BLaER1 treated with 17β-estradiol and CSF1 and Interleukin-3, amounts not matched to agents 10 nM and 100 nM (cell line): ENCODE results near the gene ELOVL7.

Source experiments
- H3K27ac ChIP-seq, 11 experiments: shearing (Covaris generic); formaldehyde crosslinking; 2 replicates each; pipeline ENCODE4 v1.8.1; 2022
- H3K27me3 ChIP-seq, 11 experiments: shearing (Covaris generic); formaldehyde crosslinking; 2 replicates each; pipeline ENCODE4 v1.8.1; 2022
- H3K36me3 ChIP-seq, 11 experiments: shearing (Covaris generic); formaldehyde crosslinking; 2 replicates each; pipeline ENCODE4 v1.8.1; 2022
- H3K4me1 ChIP-seq, 10 experiments: shearing (Covaris generic); formaldehyde crosslinking; 2 replicates each; pipeline ENCODE4 v1.8.1; 2022
- H3K4me2 ChIP-seq, 11 experiments: shearing (Covaris generic); formaldehyde crosslinking; 2 replicates each; pipeline ENCODE4 v1.8.1; 2022
- H3K4me3 ChIP-seq, 10 experiments: shearing (Covaris generic); formaldehyde crosslinking; 2 replicates each; pipeline ENCODE4 v1.8.1; 2022
- H3K9ac ChIP-seq, 11 experiments: shearing (Covaris generic); formaldehyde crosslinking; 2 replicates each; pipeline ENCODE4 v1.8.1; 2022
- H3K9me3 ChIP-seq, 11 experiments: shearing (Covaris generic); formaldehyde crosslinking; replicated peaks in 1 of 11; 2 replicates each; pipeline ENCODE4 v1.8.1; 2022
- H4K20me1 ChIP-seq, 11 experiments: shearing (Covaris generic); formaldehyde crosslinking; 2 replicates each; pipeline ENCODE4 v1.8.1; 2022
- Cebpa-rat ChIP-seq, 11 experiments: shearing (Covaris generic); IDR thresholded peaks; 2 replicates each; pipeline ENCODE4 v1.8.1; 2022

ELOVL7 gene

DNA sequence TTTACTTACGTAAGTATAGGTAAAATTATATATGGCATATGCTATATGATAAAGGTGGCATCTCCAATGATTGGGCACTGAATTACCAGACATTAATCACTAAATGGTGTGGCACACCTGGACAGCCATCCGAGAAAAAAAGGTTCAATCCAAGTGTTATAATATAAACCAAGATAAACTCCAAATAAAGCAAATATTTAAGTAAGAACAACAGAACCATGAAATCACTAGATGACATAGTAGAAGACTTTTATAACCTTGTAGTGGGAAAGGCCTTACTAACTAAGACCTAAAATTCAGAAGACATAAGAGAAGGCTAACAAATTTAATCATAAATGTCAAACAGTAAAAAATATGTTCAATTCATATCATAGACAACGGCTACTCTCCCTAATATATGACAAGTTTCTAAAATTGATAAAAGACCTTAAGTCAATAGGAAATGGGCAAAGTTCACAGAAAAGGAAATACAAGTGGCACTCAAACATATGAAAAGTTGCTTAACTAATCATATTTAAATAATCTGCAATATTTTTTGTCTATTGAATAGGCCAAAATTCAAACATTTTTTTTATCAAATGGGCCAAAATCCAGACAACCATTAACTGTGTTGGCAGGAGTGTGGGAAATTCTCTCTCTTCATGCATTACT, 55.1 kb downstream of the ELOVL7 start:
- Histone ChIP-seq H3K4me1 (no peaks in the 10 kb centered on the region), H3K36me3 (no peaks in the 10 kb centered on the region), H3K9me3 (no peaks in the 10 kb centered on the region), H3K27ac (no peak overlapping the region), H3K4me3 (no peak overlapping the region), H3K9ac (no peak overlapping the region), H3K27me3 (no peaks in the 10 kb centered on the region), H3K4me2 (no peak overlapping the region), H4K20me1 (no peaks in the 10 kb centered on the region)
- no peak for TF ChIP-seq Cebpa-rat (IDR thresholded peaks at IDR 0.05)

DNA sequence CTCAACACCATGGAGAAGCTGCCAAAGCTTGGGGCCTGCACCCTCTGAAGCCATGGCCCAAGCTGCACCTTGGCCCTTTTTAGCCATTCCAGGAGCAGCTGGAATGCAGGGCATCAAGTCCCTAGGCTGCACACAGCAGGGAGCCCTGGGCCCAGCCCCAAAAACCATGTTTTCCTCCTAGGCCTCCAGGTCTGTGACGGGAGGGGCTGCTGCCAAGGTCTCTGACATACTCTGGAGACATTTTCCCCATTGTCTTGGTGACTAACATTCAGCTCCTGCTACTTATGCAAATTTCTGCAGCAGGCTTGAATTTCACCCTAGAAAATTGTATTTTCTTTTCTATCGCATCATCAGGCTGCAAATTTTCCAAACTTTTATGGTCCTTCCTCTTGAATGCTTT, 64.6 kb downstream of the ELOVL7 start:
- Histone ChIP-seq H4K20me1 (no peaks in the 10 kb centered on the region), H3K9ac (no peak overlapping the region), H3K27me3 (no peaks in the 10 kb centered on the region), H3K4me1 (no peaks in the 10 kb centered on the region), H3K9me3 (peaks cover 6 to 18% (median 7%) of the 10 kb centered on the region in 11 experiments; a peak in 12 of 22 replicates), H3K4me2 (no peak overlapping the region), H3K4me3 (no peak overlapping the region), H3K27ac (no peak overlapping the region), H3K36me3 (no peaks in the 10 kb centered on the region)
- no peak for TF ChIP-seq Cebpa-rat (IDR thresholded peaks at IDR 0.05)

DNA sequence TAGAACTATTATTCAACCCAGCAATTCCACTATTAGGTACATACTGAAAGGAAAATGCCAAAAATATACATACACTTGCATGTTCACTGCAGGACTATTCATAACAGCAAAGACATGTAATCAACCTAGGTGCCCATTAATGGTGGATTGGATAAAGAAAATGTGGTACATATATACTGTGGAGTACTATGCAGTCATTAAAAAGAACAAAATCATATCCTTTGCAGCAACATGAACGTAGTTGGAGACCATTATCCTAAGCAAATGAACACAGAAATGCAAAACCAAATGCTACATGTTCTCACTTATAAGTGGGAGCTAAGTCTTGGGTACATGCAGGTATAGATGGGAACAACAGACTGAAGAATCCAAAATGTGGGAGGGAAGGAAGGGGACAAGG, 67.7 kb downstream of the ELOVL7 start:
- no peaks in the 10 kb centered on the region for H3K36me3 ChIP-seq
- H3K4me3 ChIP-seq, result no peak overlapping the region
- H3K27ac ChIP-seq, result no peak overlapping the region
- H3K27me3 ChIP-seq, result no peaks in the 10 kb centered on the region
- H3K4me1 ChIP-seq, result no peaks in the 10 kb centered on the region
- H3K9ac ChIP-seq, result no peak overlapping the region
- H3K9me3 ChIP-seq, result peaks cover 6 to 24% (median 11%) of the 10 kb centered on the region in 11 experiments; a peak in 12 of 22 replicates
- H4K20me1 ChIP-seq, result no peaks in the 10 kb centered on the region
- TF ChIP-seq Cebpa-rat (IDR thresholded peaks at IDR 0.05), result no peak
- H3K4me2 ChIP-seq, result no peak overlapping the region

DNA sequence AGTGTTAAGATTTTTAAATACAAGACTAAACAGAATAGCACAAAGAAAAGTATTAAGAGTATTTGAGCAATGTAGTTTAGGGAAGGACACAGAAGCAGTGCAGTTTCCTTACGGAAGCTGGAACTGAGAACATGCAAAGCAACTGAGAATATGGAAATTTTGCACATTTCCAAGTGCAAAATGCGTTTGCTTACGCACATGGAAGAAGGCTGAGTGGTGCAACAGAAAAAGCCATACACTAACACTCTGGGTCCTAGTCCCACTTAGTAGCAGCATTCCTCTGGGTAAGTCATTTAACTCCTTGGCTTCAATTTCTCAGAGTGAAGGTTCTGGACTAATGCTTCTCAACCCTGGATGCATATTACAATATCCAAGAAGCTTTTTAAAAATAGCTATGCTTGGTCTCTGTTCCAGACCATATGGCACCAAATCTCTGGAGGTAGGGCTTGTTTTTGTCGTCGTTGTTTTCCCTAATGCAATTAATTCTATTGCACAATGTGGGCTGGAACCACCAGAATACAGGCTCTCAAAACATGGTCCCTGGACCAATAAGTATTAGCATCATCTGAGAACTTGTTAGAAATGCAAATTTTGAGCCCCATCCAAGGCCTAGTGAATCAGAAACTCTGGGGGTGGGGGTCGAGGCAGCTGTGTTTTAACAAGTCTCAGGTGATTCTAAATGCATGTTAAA, 78.9 kb downstream of the ELOVL7 start:
- Histone ChIP-seq H3K9ac (no peak overlapping the region), H3K9me3 (no peaks in the 10 kb centered on the region), H4K20me1 (no peaks in the 10 kb centered on the region), H3K4me3 (no peak overlapping the region), H3K27ac (no peak overlapping the region), H3K27me3 (no peaks in the 10 kb centered on the region), H3K36me3 (no peaks in the 10 kb centered on the region), H3K4me2 (no peak overlapping the region), H3K4me1 (no peaks in the 10 kb centered on the region)
- no peak for TF ChIP-seq Cebpa-rat (IDR thresholded peaks at IDR 0.05)

DNA sequence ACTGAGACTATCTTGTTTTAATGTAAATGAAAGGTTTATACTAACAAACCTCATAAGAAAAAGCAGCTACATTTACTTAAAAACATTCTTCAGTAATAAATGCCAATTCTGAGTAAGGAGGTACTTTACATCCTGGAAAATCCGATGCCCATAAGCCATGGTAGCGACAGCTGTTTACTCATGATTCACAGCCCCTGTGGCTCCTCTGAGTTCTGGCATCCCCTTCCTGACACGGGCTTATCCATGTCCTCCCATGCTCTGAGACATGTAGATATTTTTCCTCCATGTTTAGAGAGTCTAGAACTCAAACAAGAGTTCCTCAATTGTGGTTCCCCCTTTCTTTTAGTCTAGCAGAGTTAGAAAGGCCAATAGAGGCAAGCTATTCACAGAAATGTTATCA, 81.0 kb downstream of the ELOVL7 start:
- no peaks in the 10 kb centered on the region for H4K20me1 ChIP-seq
- no peak overlapping the region for H3K4me2 ChIP-seq
- H3K27ac ChIP-seq, result no peak overlapping the region
- H3K4me1 ChIP-seq, result no peaks in the 10 kb centered on the region
- no peak overlapping the region for H3K4me3 ChIP-seq
- H3K36me3 ChIP-seq, result no peaks in the 10 kb centered on the region
- H3K9me3 ChIP-seq, result no peaks in the 10 kb centered on the region
- no peaks in the 10 kb centered on the region for H3K27me3 ChIP-seq
- H3K9ac ChIP-seq, result no peak overlapping the region
- no peak for TF ChIP-seq Cebpa-rat (IDR thresholded peaks at IDR 0.05)

DNA sequence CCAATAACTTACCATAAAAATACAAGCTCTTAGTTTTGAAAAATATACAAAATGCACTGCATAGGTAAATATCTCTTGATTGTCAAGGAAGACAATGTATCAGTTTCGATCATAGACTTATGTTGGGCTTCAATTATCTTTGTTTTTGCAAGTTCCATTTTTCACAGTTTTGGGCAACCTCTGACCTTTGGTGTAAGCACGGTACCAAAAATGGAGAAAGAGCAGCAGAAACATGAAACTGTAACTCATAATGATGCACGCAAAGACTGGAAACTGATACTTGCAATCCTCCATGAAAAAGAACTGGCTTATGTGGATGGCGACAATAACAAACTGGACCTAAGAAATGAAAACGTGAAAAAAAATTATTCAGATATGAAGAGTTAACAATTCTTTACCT, 89.6 kb downstream of the ELOVL7 start:
- no peak overlapping the region for H3K9ac ChIP-seq
- no peak overlapping the region for H3K27ac ChIP-seq
- no peaks in the 10 kb centered on the region for H3K9me3 ChIP-seq
- H3K27me3 ChIP-seq, result no peaks in the 10 kb centered on the region
- H3K4me3 ChIP-seq, result no peak overlapping the region
- TF ChIP-seq Cebpa-rat (IDR thresholded peaks at IDR 0.05), result no peak
- no peaks in the 10 kb centered on the region for H4K20me1 ChIP-seq
- no peak overlapping the region for H3K4me2 ChIP-seq
- no peaks in the 10 kb centered on the region for H3K36me3 ChIP-seq
- no peaks in the 10 kb centered on the region for H3K4me1 ChIP-seq

DNA sequence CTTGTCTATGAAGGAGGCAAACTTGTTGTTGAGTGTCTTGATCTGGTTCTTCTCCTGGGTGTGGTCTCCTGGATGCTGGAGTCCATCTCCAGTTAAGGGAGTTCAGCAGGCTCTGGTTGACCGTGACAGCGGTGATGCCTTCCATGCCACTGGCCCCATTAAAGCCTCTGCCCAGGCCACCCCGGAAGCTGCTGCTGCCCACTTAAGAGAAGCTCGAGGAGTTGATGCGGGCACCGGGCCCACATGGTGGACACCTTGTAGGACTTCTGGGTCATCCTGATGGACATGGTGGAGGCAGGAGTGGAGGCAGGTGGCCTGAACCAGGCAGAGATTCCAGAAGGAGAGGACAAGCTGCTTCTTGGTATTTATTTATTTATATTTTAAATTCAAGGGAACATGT, 99.4 kb downstream of the ELOVL7 start:
- TF ChIP-seq Cebpa-rat (IDR thresholded peaks at IDR 0.05), result no peak
- H3K9me3 ChIP-seq, result peaks cover 12 to 21% (median 13%) of the 10 kb centered on the region in 11 experiments; a peak in 21 of 22 replicates
- H3K9ac ChIP-seq, result no peak overlapping the region
- no peaks in the 10 kb centered on the region for H3K4me1 ChIP-seq
- no peak overlapping the region for H3K27ac ChIP-seq
- H4K20me1 ChIP-seq, result no peaks in the 10 kb centered on the region
- no peak overlapping the region for H3K4me2 ChIP-seq
- no peaks in the 10 kb centered on the region for H3K27me3 ChIP-seq
- H3K36me3 ChIP-seq, result no peaks in the 10 kb centered on the region
- H3K4me3 ChIP-seq, result no peak overlapping the region

DNA sequence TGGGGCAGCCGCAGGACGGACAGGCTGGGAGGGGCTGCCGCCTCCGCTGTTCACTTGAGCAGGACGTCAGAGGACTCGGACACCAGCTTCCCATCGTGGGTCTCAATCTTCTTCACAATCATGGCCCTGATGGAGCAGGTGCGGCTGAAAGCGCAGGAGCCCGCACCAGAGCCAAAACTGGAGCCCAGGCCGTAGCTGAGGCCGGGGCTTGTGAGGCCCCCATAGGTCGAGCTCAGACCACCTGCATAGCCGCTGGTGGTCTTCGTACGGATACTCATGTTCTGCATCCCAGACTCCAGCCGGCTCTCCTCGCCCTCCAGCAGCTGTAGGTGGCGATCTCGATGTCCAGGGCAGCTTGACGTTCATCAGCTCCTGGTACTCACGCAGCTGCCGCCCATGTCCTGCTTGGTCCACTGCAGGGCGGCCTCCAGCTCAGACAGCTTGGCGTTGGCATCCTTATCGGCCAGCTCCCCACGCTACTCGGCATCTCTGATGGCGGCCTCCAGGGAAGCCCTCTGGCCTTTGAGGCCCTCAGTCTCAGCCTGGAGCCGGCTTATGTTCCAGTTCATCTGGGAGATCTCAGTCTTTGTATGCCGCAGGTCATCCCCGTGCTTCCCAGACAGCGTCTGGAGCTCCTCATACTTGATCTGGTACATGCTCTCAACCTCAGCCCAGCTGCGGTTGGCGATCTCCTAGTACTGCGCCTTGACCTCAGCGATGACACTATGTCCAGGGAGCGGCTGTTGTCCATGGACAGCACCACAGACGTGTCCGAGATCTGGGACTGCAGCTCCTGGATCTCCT, 100.4 kb downstream of the ELOVL7 start:
- Histone ChIP-seq H3K9me3 (peaks cover 16 to 28% (median 20%) of the 10 kb centered on the region in 11 experiments; a peak in 21 of 22 replicates), H3K4me3 (no peak overlapping the region), H3K27ac (no peak overlapping the region), H3K27me3 (no peaks in the 10 kb centered on the region), H3K4me1 (no peaks in the 10 kb centered on the region), H3K9ac (no peak overlapping the region), H3K4me2 (no peak overlapping the region), H4K20me1 (no peaks in the 10 kb centered on the region), H3K36me3 (no peaks in the 10 kb centered on the region)
- TF ChIP-seq Cebpa-rat (IDR thresholded peaks at IDR 0.05), result no peak

DNA sequence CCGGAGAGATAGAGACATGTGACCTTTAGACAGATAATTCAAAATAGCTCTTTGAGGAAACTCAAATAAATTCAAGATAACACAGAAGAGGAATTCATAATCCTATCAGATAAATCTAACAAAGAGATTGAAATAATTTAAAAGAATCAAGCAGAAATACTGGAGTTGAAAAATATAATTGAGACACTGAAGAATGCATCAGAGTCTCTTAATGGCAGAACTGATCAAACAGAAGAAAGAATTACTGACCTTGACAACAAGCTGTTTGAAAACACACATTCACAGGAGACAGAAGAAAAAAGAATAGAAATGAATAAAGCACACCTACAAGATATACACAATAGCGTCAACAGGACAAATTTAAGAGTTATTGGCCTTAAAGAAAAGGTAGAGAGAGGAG, 103.7 kb downstream of the ELOVL7 start:
- no peak for TF ChIP-seq Cebpa-rat (IDR thresholded peaks at IDR 0.05)
- no peak overlapping the region for H3K4me3 ChIP-seq
- H4K20me1 ChIP-seq, result no peaks in the 10 kb centered on the region
- H3K9me3 ChIP-seq, result peaks cover 16 to 29% (median 20%) of the 10 kb centered on the region in 11 experiments; a peak in 21 of 22 replicates
- H3K4me2 ChIP-seq, result no peak overlapping the region
- H3K4me1 ChIP-seq, result no peaks in the 10 kb centered on the region
- no peak overlapping the region for H3K27ac ChIP-seq
- no peaks in the 10 kb centered on the region for H3K27me3 ChIP-seq
- no peak overlapping the region for H3K9ac ChIP-seq
- no peaks in the 10 kb centered on the region for H3K36me3 ChIP-seq
